ENCODE results near the gene SH3RF3. TPM values are rescaled to one million over a fixed set of nuclear protein-coding genes. Genes with fewer than 3 reads are reported as not detected.

SH3RF3 gene
- total and polyA plus RNA-seq, 4 donors, result 2.9 to 9.7 (median 8.6) TPM

DNA sequence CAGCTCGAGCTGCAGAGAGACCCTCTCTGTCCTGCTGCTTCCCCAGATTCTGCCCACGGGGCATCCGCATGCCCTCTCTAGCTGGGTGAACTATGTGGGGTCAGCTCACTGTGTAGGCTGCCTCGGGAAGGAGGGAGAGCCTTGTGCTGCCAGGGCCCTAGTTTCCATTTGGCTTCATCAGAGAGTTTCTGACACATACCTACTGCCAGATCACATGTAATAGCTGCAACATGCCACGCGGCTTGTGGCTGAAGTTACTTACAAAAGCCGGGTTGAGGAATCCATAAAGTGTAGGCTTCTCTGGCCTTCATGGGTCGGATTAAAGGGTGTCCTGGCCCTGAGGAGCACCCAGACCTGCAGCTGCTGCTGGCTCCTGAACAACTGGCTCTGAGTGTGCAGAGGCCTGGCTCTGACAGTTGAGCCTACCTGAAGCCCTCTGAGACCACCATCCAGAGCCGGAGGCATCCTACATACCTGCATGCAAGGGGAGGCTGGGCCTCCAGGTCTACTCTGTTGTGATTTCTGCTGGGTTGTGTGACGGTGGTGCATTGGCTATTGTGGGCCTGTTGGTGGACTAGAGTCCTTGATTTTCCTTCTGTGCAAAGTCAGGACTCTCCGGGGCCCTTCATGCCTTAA is 130.0 kb downstream of the SH3RF3 start:
- no peak for DNase-seq
- no peaks in the 10 kb centered on the region for H3K36me3 ChIP-seq (ENCODE audit: control insufficient read depth in 4 of 4, insufficient read depth in 4 of 4, low read length in 4 of 4)
- 89 to 90% methylated on average over 11 of the region's 11 CpGs for WGBS, 2 donors
- TF ChIP-seq, protein P1, sequence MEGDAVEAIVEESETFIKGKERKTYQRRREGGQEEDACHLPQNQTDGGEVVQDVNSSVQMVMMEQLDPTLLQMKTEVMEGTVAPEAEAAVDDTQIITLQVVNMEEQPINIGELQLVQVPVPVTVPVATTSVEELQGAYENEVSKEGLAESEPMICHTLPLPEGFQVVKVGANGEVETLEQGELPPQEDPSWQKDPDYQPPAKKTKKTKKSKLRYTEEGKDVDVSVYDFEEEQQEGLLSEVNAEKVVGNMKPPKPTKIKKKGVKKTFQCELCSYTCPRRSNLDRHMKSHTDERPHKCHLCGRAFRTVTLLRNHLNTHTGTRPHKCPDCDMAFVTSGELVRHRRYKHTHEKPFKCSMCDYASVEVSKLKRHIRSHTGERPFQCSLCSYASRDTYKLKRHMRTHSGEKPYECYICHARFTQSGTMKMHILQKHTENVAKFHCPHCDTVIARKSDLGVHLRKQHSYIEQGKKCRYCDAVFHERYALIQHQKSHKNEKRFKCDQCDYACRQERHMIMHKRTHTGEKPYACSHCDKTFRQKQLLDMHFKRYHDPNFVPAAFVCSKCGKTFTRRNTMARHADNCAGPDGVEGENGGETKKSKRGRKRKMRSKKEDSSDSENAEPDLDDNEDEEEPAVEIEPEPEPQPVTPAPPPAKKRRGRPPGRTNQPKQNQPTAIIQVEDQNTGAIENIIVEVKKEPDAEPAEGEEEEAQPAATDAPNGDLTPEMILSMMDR (IDR thresholded peaks at IDR 0.05; ENCODE audit: control extremely low read depth, extremely low read depth), result no peak
- H3K9me3 ChIP-seq (ENCODE audit: control insufficient read depth in 4 of 4, insufficient read depth in 3 of 4, low read length in 3 of 4), result no peaks in the 10 kb centered on the region
- ATAC-seq (ENCODE audit: insufficient read depth, low FRiP score), result no peak
- no peak overlapping the region for H3K9ac ChIP-seq (ENCODE audit: insufficient read depth in 1 of 2, low read length in 2 of 2)
- peak overlapping the region in 1 of 2 donors; percentile 6 for H3K27ac ChIP-seq (ENCODE audit: low read depth in 1 of 2, low read length in 1 of 2)
- H3K4me3 ChIP-seq, result no peak overlapping the region
- H3K4me1 ChIP-seq (ENCODE audit: control insufficient read depth in 5 of 5, insufficient read depth in 5 of 5, low read length in 5 of 5), result peaks cover 0 to 32% (median 0%) of the 10 kb centered on the region in 5 donors
- H3K27me3 ChIP-seq (ENCODE audit: control insufficient read depth in 3 of 3, insufficient read depth in 3 of 3, low read length in 2 of 3), result no peaks in the 10 kb centered on the region

DNA sequence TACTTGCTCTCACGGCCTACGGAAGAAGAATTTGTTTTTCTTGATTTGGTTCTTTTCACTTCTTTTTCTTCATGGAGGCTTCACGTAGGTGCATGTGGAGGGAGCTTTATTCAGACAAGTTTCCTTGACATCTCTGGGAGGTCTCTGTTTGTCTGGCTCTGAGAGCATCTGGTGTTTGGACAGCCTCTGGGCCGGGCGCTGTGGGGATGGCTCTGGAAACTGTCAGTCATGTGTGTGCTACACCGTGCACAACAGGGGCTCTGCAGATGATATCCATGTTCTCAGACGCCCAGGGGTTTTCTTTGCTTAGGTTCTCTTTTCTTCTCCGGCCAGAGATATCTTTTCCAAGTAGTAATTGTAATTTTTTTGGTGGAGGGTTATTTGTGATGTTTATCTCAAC is 130.7 kb downstream of the SH3RF3 start:
- Histone ChIP-seq H3K4me3 (no peak overlapping the region), H3K9ac (ENCODE audit: insufficient read depth in 1 of 2, low read length in 2 of 2) (no peak overlapping the region), H3K27me3 (ENCODE audit: control insufficient read depth in 3 of 3, insufficient read depth in 3 of 3, low read length in 2 of 3) (no peaks in the 10 kb centered on the region), H3K9me3 (ENCODE audit: control insufficient read depth in 4 of 4, insufficient read depth in 3 of 4, low read length in 3 of 4) (no peaks in the 10 kb centered on the region), H3K4me1 (ENCODE audit: control insufficient read depth in 5 of 5, insufficient read depth in 5 of 5, low read length in 5 of 5) (peaks cover 0 to 38% (median 0%) of the 10 kb centered on the region in 5 donors), H3K27ac (ENCODE audit: low read depth in 1 of 2, low read length in 1 of 2) (no peak overlapping the region), H3K36me3 (ENCODE audit: control insufficient read depth in 4 of 4, insufficient read depth in 4 of 4, low read length in 4 of 4) (no peaks in the 10 kb centered on the region)
- ATAC-seq (ENCODE audit: insufficient read depth, low FRiP score) (no peak), DNase-seq (no peak)
- WGBS, 2 donors, result 83 to 93% methylated on average over 8 of the region's 8 CpGs
- TF ChIP-seq, protein P1 (IDR thresholded peaks at IDR 0.05; ENCODE audit: control extremely low read depth, extremely low read depth), result no peak

DNA sequence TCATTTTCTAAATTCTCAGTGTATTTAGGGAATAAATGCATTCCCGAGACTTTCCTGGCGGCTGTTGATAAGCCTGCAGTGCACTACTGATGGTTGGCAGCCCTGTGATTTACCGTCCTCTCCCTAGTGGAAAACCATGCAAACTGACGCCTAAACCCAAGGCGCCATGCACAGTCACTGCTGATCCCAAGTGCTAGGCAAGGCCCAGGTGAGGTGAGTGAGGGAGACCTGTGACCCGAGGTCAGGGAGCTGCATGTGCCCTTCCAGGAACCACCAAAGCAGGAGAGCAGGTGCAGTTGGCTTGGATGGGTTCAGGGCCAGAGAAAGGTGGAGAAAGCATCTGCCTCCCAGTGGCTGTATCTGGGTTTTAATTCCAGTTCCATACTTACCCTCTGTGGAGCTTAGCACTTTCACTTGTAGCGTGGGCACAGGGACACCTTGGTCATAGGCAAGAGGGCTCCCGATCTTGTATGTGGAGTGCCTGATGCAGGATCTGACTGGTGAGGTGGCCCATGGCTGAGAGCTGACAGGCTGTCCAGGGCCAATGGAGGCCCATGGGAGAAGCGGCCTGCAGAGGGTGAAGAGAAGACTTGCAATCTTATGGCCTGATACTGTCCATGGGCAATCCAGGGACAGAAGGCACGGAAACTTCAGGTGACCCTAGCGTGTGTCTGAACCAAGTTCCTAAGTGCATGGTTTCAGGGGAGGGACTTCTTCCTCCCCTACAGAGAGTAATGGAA is 131.3 kb downstream of the SH3RF3 start:
- WGBS, 2 donors, result 87 to 95% methylated on average over 11 of the region's 11 CpGs
- H3K4me3 ChIP-seq, result no peak overlapping the region
- H3K9me3 ChIP-seq (ENCODE audit: control insufficient read depth in 4 of 4, insufficient read depth in 3 of 4, low read length in 3 of 4), result no peaks in the 10 kb centered on the region
- H3K4me1 ChIP-seq (ENCODE audit: control insufficient read depth in 5 of 5, insufficient read depth in 5 of 5, low read length in 5 of 5), result peaks cover 0 to 41% (median 4%) of the 10 kb centered on the region in 5 donors
- no peak for DNase-seq
- H3K27me3 ChIP-seq (ENCODE audit: control insufficient read depth in 3 of 3, insufficient read depth in 3 of 3, low read length in 2 of 3), result no peaks in the 10 kb centered on the region
- H3K27ac ChIP-seq (ENCODE audit: low read depth in 1 of 2, low read length in 1 of 2), result no peak overlapping the region
- no peak overlapping the region for H3K9ac ChIP-seq (ENCODE audit: insufficient read depth in 1 of 2, low read length in 2 of 2)
- H3K36me3 ChIP-seq (ENCODE audit: control insufficient read depth in 4 of 4, insufficient read depth in 4 of 4, low read length in 4 of 4), result no peaks in the 10 kb centered on the region
- TF ChIP-seq, protein P1 (IDR thresholded peaks at IDR 0.05; ENCODE audit: control extremely low read depth, extremely low read depth), result no peak
- ATAC-seq (ENCODE audit: insufficient read depth, low FRiP score), result no peak

All from lung (tissue), 12 donors.